ENCODE measurements around the gene ALG6. TPM values are rescaled to one million over a fixed set of nuclear protein-coding genes. Genes with fewer than 3 reads are reported as not detected.

The ALG6 gene
- total RNA-seq, 1 experiment from 2014 or later = 21.4 TPM

DNA sequence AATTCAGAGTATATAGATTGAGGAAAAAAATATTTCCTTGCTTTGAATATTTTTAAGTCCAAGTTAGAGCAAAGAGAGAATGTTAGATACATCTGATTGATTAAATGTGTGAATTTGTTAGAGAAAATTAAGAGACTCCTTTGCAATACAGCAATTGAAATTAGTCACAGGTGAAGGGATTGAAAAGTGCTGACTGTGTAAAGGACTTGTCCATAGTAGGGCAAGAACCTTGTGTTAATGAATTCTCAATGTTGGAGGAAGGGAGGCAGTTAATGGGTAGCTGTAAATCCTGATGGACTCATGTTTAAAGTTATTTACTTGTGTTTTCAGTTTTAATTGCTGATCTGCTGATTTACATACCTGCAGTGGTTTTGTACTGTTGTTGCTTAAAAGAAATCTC is 38.6 kb downstream of the ALG6 start:
- Histone ChIP-seq H2BK5ac (ENCODE audit: insufficient read length, low read length) (no peak overlapping the region), H3K18ac (ENCODE audit: insufficient read length, low read depth, low read length) (no peak overlapping the region), H3K9me3 (ENCODE audit: control insufficient read depth, low read depth, low read length) (no peaks in the 10 kb centered on the region), H2BK120ac (ENCODE audit: low read depth, low read length, poor library complexity, severe bottlenecking) (no peak overlapping the region), H3K27ac (ENCODE audit: insufficient read length, low read depth, low read length) (no peak overlapping the region), H4K20me1 (ENCODE audit: control insufficient read depth, insufficient read depth, insufficient read length) (no peaks in the 10 kb centered on the region), H3K4me2 (ENCODE audit: insufficient read depth, insufficient read length, low read length) (no peak overlapping the region), H4K5ac (ENCODE audit: insufficient read length, low read depth, low read length) (no peak overlapping the region), H4K8ac (replicated peaks; ENCODE audit: insufficient read length, low read depth, low read length) (no peak overlapping the region), H4K91ac (ENCODE audit: insufficient read length, low read depth, low read length) (no peak overlapping the region), H3K9ac (ENCODE audit: extremely low read depth, insufficient read length, low read length) (no peak overlapping the region), H3T11ph (ENCODE audit: low read length) (no peak overlapping the region), H2BK15ac (ENCODE audit: low read depth, low read length) (no peak overlapping the region), H2AFZ (ENCODE audit: low read length) (no peak overlapping the region), H3K4me1 (ENCODE audit: insufficient read depth, low read length) (no peaks in the 10 kb centered on the region), H3K14ac (ENCODE audit: insufficient read depth, low read length) (no peak overlapping the region), H2BK20ac (ENCODE audit: low read depth, low read length, poor library complexity, severe bottlenecking) (no peak overlapping the region), H3K27me3 (ENCODE audit: insufficient read depth, low read length) (no peaks in the 10 kb centered on the region), H3K23me2 (ENCODE audit: insufficient read length, low read depth, low read length, poor library complexity, severe bottlenecking) (no peaks in the 10 kb centered on the region), H3K79me1 (ENCODE audit: insufficient read depth, low read depth, low read length, poor library complexity, severe bottlenecking) (no peaks in the 10 kb centered on the region), H3K56ac (ENCODE audit: insufficient read length, low read depth, low read length) (no peak overlapping the region), H2BK12ac (ENCODE audit: insufficient read length, low read depth, low read length) (no peak overlapping the region), H3K23ac (ENCODE audit: insufficient read length, low read depth, low read length) (no peak overlapping the region), H2AK5ac (ENCODE audit: insufficient read length, low read length) (no peak overlapping the region), H3K4ac (ENCODE audit: low read depth, low read length) (no peak overlapping the region), H3K79me2 (ENCODE audit: insufficient read depth, low read length) (no peaks in the 10 kb centered on the region)
- Mint-ChIP-seq H3K4me3 (no peak overlapping the region), H3K27me3 (ENCODE audit: low read depth) (no peaks in the 10 kb centered on the region), H3K9me3 (no peaks in the 10 kb centered on the region), H3K27ac (no peak overlapping the region), H3K4me1 (no peaks in the 10 kb centered on the region), H3K36me3 (ENCODE audit: insufficient read depth in 1 of 3, low read depth in 3 of 3) (peaks cover 0 to 3% (median 2%) of the 10 kb centered on the region in 3 experiments; a peak in 3 of 7 replicates)
- TF ChIP-seq, protein P1, sequence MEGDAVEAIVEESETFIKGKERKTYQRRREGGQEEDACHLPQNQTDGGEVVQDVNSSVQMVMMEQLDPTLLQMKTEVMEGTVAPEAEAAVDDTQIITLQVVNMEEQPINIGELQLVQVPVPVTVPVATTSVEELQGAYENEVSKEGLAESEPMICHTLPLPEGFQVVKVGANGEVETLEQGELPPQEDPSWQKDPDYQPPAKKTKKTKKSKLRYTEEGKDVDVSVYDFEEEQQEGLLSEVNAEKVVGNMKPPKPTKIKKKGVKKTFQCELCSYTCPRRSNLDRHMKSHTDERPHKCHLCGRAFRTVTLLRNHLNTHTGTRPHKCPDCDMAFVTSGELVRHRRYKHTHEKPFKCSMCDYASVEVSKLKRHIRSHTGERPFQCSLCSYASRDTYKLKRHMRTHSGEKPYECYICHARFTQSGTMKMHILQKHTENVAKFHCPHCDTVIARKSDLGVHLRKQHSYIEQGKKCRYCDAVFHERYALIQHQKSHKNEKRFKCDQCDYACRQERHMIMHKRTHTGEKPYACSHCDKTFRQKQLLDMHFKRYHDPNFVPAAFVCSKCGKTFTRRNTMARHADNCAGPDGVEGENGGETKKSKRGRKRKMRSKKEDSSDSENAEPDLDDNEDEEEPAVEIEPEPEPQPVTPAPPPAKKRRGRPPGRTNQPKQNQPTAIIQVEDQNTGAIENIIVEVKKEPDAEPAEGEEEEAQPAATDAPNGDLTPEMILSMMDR (conservative IDR thresholded peaks at IDR 0.05) = no peak
- DNase-seq = no peak

All from H9 (cell line).